GM23338 (cell line): ENCODE data around the gene SH3BP2.

Source experiments
- CTCF ChIP-seq, 2 experiments: fragments of 200-600 bp in 1 of 2; sonication (generic) in 1 of 2; conservative IDR thresholded peaks; 2 replicates each; pipeline versions ENCODE4 v1.5.1 to v1.6.1; 2016 to 2017; ENCODE audit warnings: antibody characterized with exemption in 2 of 2, low read depth in 2 of 2, mild to moderate bottlenecking in 2 of 2, moderate library complexity in 1 of 2
- EZH2 ChIP-seq: fragments of 200-600 bp; sonication (generic); IDR thresholded peaks from one replicate; pipeline ENCODE4 v1.8.0; 2017; ENCODE audit warnings: antibody characterized with exemption, mild to moderate bottlenecking, low read depth; ENCODE audit not compliant: unreplicated experiment
- POLR2AphosphoS5 ChIP-seq: IDR thresholded peaks from 2 replicates; pipeline ENCODE4 v1.6.1; 2016; ENCODE audit warnings: antibody characterized with exemption, low read depth

GRCh38 chr4:2820216-2820982 is 27.5 kb downstream of the SH3BP2 start:
- TF ChIP-seq POLR2AphosphoS5 (no peak), EZH2 (no peak), CTCF (conservative IDR thresholded peaks at IDR 0.05; ENCODE audit: low read depth in 2 of 2) (no peak)
